HCT116 (cell line): ENCODE measurements around the gene SYNDIG1. TPM values are rescaled to one million over a fixed set of nuclear protein-coding genes. Genes with fewer than 3 reads are reported as not detected.

Experiments
- ATAC-seq: fragments of 200-7000 bp; cut with Tn5 transposase; 2 replicates; pipeline ENCODE4 v1.9.1; 2020; ENCODE audit warnings: mild to moderate bottlenecking, moderate library complexity
- BruUV-seq: library from RNA; stranded (reverse); fragments of 400-500 nt; replicated peaks from 2 replicates; lab custom pipeline; 2021; lab: Mats Ljungman, UMichigan
- CTCF ChIA-PET: fragments of 300-600 bp; sonication (Branson Sonifier 250); formaldehyde crosslinking; loops from one replicate; lab custom pipeline; 2021; ENCODE audit warnings: antibody characterized with exemption; lab: Charles Lee
- POLR2A ChIA-PET: fragments of 300-600, 350-600 bp; sonication (Branson Sonifier 250); formaldehyde crosslinking; loops from one replicate; lab custom pipeline; 2021; ENCODE audit warnings: antibody characterized with exemption; lab: Charles Lee
- RAD21 ChIA-PET, 2 experiments: fragments of 300-600 bp; sonication (Branson Sonifier 250); formaldehyde crosslinking; loops; one replicate each; lab custom pipeline; 2023; ENCODE audit warnings: low total read pairs in 2 of 2; ENCODE audit not compliant: uncharacterized antibody in 2 of 2, unreplicated experiment in 2 of 2, low non-redundant PET in 1 of 2; lab: Charles Lee
- DNase-seq: peaks from one replicate; pipeline ENCODE4 v3.0.0-alpha.2; 2010; ENCODE audit warnings: low read depth, low spot score
- H2AFZ ChIP-seq: fragments of 200-600 bp; shearing (Covaris generic), sonication (generic); 2 replicates; pipeline ENCODE4 v1.6.1; 2017; ENCODE audit warnings: low read depth, mixed run types, mixed read lengths, antibody characterized with exemption, low read length; ENCODE audit not compliant: poor library complexity, severe bottlenecking
- H3K27ac ChIP-seq: 2 replicates; pipeline ENCODE4 v1.5.1; 2012; ENCODE audit warnings: low read depth, low read length
- H3K27me3 ChIP-seq: fragments of 200-600 bp; sonication (generic); 2 replicates; pipeline ENCODE4 v1.6.1; 2016; ENCODE audit warnings: mixed run types, low read length, mixed read lengths; ENCODE audit not compliant: insufficient read depth
- H3K36me3 ChIP-seq, 2 experiments: fragments of 200-500 bp in 1 of 2; fragments of 200-600 bp in 1 of 2; sonication (Bioruptor generic) in 1 of 2; sonication (generic) in 1 of 2; 2 replicates each; pipeline versions ENCODE4 v1.5.1 to v1.6.1; 2014 to 2016; ENCODE audit warnings: low read length in 2 of 2, inconsistent platforms in 1 of 2, mixed read lengths in 1 of 2, mixed run types in 1 of 2; ENCODE audit not compliant: insufficient read depth in 2 of 2, control insufficient read depth in 1 of 2
- H3K4me1 ChIP-seq, 2 experiments: fragments of 200-600 bp in 1 of 2; sonication (generic) in 1 of 2; 2 replicates each; pipeline versions ENCODE4 v1.5.1 to v1.6.1; 2012 to 2017; ENCODE audit warnings: low read length in 2 of 2, inconsistent platforms in 1 of 2, mild to moderate bottlenecking in 1 of 2, mixed read lengths in 1 of 2, mixed run types in 1 of 2, moderate library complexity in 1 of 2; ENCODE audit not compliant: insufficient read depth in 2 of 2, control insufficient read depth in 1 of 2
- H3K4me2 ChIP-seq: fragments of 200-600 bp; sonication (generic); 2 replicates; pipeline ENCODE4 v1.6.1; 2017; ENCODE audit warnings: mixed run types, low read length, mixed read lengths
- H3K4me3 ChIP-seq, 2 experiments: fragments of 200-600 bp in 1 of 2; sonication (generic) in 1 of 2; replicated peaks in 1 of 2; 2 replicates each; pipeline ENCODE4 v1.5.1; 2011 to 2016; ENCODE audit warnings: low read length in 2 of 2, control low read depth in 1 of 2, low read depth in 1 of 2, mild to moderate bottlenecking in 1 of 2, mixed read lengths in 1 of 2, mixed run types in 1 of 2
- H3K79me2 ChIP-seq: fragments of 200-600 bp; sonication (generic); 2 replicates; pipeline ENCODE4 v1.6.1; 2017; ENCODE audit warnings: mild to moderate bottlenecking, mixed run types, low read length, moderate library complexity, mixed read lengths; ENCODE audit not compliant: insufficient read depth
- H3K9ac ChIP-seq: fragments of 200-600 bp; sonication (generic); 2 replicates; pipeline ENCODE4 v1.6.1; 2016; ENCODE audit warnings: low read length, mixed read lengths
- H3K9me2 ChIP-seq: fragments of 200-600 bp; sonication (generic), shearing (Covaris generic); 2 replicates; pipeline ENCODE4 v1.6.1; 2017; ENCODE audit warnings: mixed run types, mild to moderate bottlenecking, moderate library complexity; ENCODE audit not compliant: insufficient read depth
- H3K9me3 ChIP-seq, 2 experiments: fragments of 200-500 bp in 1 of 2; fragments of 200-600 bp in 1 of 2; sonication (Bioruptor generic) in 1 of 2; sonication (generic) in 1 of 2; 2 replicates each; pipeline ENCODE4 v1.6.1; 2014 to 2017; ENCODE audit warnings: low read length in 2 of 2, mixed read lengths in 2 of 2, inconsistent platforms in 1 of 2, low read depth in 1 of 2, mild to moderate bottlenecking in 1 of 2, mixed run types in 1 of 2, moderate library complexity in 1 of 2; ENCODE audit not compliant: control insufficient read depth in 1 of 2, insufficient read depth in 1 of 2
- H4K20me1 ChIP-seq: fragments of 200-600 bp; sonication (generic), shearing (Covaris generic); 2 replicates; pipeline ENCODE4 v1.6.1; 2017; ENCODE audit warnings: mixed run types, mild to moderate bottlenecking, moderate library complexity; ENCODE audit not compliant: insufficient read depth
- CBX3 ChIP-seq: IDR thresholded peaks from 2 replicates; pipeline ENCODE4 v1.6.1; 2012; ENCODE audit warnings: low read depth
- EGR1 ChIP-seq: IDR thresholded peaks from 2 replicates; pipeline ENCODE4 v1.6.1; 2012; ENCODE audit warnings: low read depth
- ELF1 ChIP-seq: IDR thresholded peaks from 2 replicates; pipeline ENCODE4 v1.6.1; 2012; ENCODE audit warnings: low read depth, borderline replicate concordance
- EZH2 ChIP-seq: fragments of 200-600 bp; sonication (generic); IDR thresholded peaks from 2 replicates; pipeline ENCODE4 v1.6.1; 2017; ENCODE audit warnings: antibody characterized with exemption, mixed run types
- EZH2phosphoT487 ChIP-seq: fragments of 200-600 bp; IDR thresholded peaks from 2 replicates; pipeline ENCODE4 v1.6.1; 2018; ENCODE audit warnings: antibody characterized with exemption, borderline replicate concordance
- MAX ChIP-seq: IDR thresholded peaks from 2 replicates; pipeline ENCODE4 v1.6.1; 2012
- POLR2A ChIP-seq: IDR thresholded peaks from 2 replicates; pipeline ENCODE4 v1.7.0; 2011; ENCODE audit warnings: borderline replicate concordance; ENCODE audit not compliant: insufficient read depth, insufficient read length; ENCODE audit errors: extremely low read depth
- RAD21 ChIP-seq: IDR thresholded peaks from 2 replicates; pipeline ENCODE4 v1.6.1; 2012; ENCODE audit warnings: low read depth, mild to moderate bottlenecking
- SP1 ChIP-seq: IDR thresholded peaks from 2 replicates; pipeline ENCODE4 v1.6.1; 2012; ENCODE audit warnings: low read depth
- SRF ChIP-seq: IDR thresholded peaks from 2 replicates; pipeline ENCODE4 v1.6.1; 2012; ENCODE audit warnings: low read depth
- TCF7L2 ChIP-seq: IDR thresholded peaks from 2 replicates; pipeline ENCODE4 v1.7.0; 2011; ENCODE audit warnings: borderline replicate concordance, inconsistent platforms; ENCODE audit not compliant: insufficient read depth, insufficient read length; ENCODE audit errors: extremely low read depth
- YY1 ChIP-seq: IDR thresholded peaks from 2 replicates; pipeline ENCODE4 v1.6.1; 2011; ENCODE audit warnings: low read length, low read depth, moderate library complexity, mild to moderate bottlenecking; ENCODE audit not compliant: insufficient replicate concordance; ENCODE audit errors: extremely low read depth
- ZFX ChIP-seq: fragments of 450-650 bp; IDR thresholded peaks from 2 replicates; pipeline ENCODE4 v1.6.1; 2017
- ZNF274 ChIP-seq: fragments of 200-500 bp; sonication (Bioruptor generic); IDR thresholded peaks from 2 replicates; pipeline ENCODE4 v1.6.1; 2014; ENCODE audit warnings: mild to moderate bottlenecking, low read depth, low read length, inconsistent platforms
- intact Hi-C: fragments of 100-400 bp; cut with micrococcal nuclease; formaldehyde crosslinking; loops from 2 replicates; pipeline ENCODE4 v1.10.0; 2022
- total RNA-seq: library from RNA; stranded (reverse); gene quantifications from one replicate; pipeline ENCODE4 v1.2.1, GENCODE V29; 2021; ENCODE audit not compliant: unreplicated experiment
- TF ChIP-seq, protein P1 (sequence below): IDR thresholded peaks from 2 replicates; pipeline ENCODE4 v1.6.1; 2012
- TF ChIP-seq, protein P2 (sequence below), 3 experiments: fragments of 200-600 bp in 1 of 3; sonication (generic) in 1 of 3; IDR thresholded peaks in 2 of 3; conservative IDR thresholded peaks in 1 of 3; 2 replicates each; pipeline ENCODE4 v1.5.1; 2012 to 2017; ENCODE audit warnings: low read depth in 2 of 3, low read length in 2 of 3, antibody characterized with exemption in 1 of 3, borderline replicate concordance in 1 of 3, control low read depth in 1 of 3, mild to moderate bottlenecking in 1 of 3, mixed read lengths in 1 of 3, mixed run types in 1 of 3, moderate library complexity in 1 of 3; ENCODE audit not compliant: insufficient read depth in 1 of 3
- TF ChIP-seq, protein P3 (sequence below): IDR thresholded peaks from 2 replicates; pipeline ENCODE4 v1.6.1; 2011; ENCODE audit warnings: mild to moderate bottlenecking, low read length, moderate library complexity; ENCODE audit not compliant: insufficient replicate concordance; ENCODE audit errors: extremely low read depth

SYNDIG1 gene
- total RNA-seq, 1 experiment from 2014 or later, result not detected

GRCh38 chr20:24495266-24495665 is 25.8 kb downstream of the SYNDIG1 start:
- no peak for ATAC-seq
- Histone ChIP-seq H3K4me3 (no peak overlapping the region), H3K79me2 (no peaks in the 10 kb centered on the region), H3K4me1 (no peaks in the 10 kb centered on the region), H3K9me2 (no peaks in the 10 kb centered on the region), H3K27ac (no peak overlapping the region), H3K9ac (no peak overlapping the region), H3K36me3 (no peaks in the 10 kb centered on the region)
- ChIA-PET RAD21 (no interaction called here), POLR2A (no interaction called here)
- DNase-seq, result no peak
- TF ChIP-seq ZFX (no peak), SP1 (no peak), ZNF274 (no peak)
- TF ChIP-seq, protein P1, sequence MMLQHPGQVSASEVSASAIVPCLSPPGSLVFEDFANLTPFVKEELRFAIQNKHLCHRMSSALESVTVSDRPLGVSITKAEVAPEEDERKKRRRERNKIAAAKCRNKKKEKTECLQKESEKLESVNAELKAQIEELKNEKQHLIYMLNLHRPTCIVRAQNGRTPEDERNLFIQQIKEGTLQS, result no peak
- TF ChIP-seq, all 23 proteins: peak for 0
- intact Hi-C loops, result no loop called here
- CTCF ChIA-PET, result no interaction called here
- Histone ChIP-seq H3K9me3 (no peaks in the 10 kb centered on the region), H3K27me3 (0 out of 2 replicates have a peak, but pooled peaks cover 6% of the 10 kb centered on the region), H3K4me2 (no peak overlapping the region), H2AFZ (no peak overlapping the region), H4K20me1 (no peaks in the 10 kb centered on the region)
- no TSS peak for BruUV-seq

DNA sequence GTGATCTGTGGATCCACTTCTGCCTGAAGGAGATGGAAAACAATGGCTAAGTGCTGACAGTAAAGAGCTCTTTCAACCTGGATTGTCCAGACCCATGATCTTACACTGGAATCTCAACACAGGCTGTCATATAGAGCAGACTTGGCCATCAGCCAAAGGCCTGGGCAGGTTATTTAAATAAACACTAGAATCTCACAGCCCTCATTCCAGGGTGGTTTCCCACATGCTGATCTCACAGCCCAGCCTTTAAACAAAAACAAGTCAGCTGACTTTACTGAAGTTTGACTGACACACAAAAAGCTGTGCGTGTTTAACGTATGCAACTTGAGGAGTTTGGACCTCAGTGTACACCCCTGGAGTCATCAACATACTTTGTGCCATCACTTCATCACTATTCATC is 28.4 kb downstream of the SYNDIG1 start:
- ChIA-PET RAD21 (no interaction called here), CTCF (no interaction called here), POLR2A (no interaction called here)
- Histone ChIP-seq H3K9ac (no peak overlapping the region), H3K4me3 (no peak overlapping the region), H3K27me3 (peaks cover 15% of the 10 kb centered on the region), H2AFZ (no peak overlapping the region), H3K36me3 (no peaks in the 10 kb centered on the region), H3K9me2 (no peaks in the 10 kb centered on the region), H3K79me2 (no peaks in the 10 kb centered on the region), H3K27ac (no peak overlapping the region), H3K4me1 (no peaks in the 10 kb centered on the region), H4K20me1 (no peaks in the 10 kb centered on the region), H3K9me3 (no peaks in the 10 kb centered on the region), H3K4me2 (no peak overlapping the region)
- BruUV-seq, result no TSS peak
- intact Hi-C loops, result no loop called here
- ATAC-seq, result no peak
- no peak for DNase-seq
- TF ChIP-seq ELF1 (no peak), SP1 (no peak), POLR2A (no peak), MAX (no peak), ZNF274 (no peak), EGR1 (no peak), EZH2 (no peak), TCF7L2 (no peak), SRF (no peak), EZH2phosphoT487 (no peak), YY1 (no peak), CBX3 (no peak), RAD21 (no peak)
- TF ChIP-seq, protein P2, sequence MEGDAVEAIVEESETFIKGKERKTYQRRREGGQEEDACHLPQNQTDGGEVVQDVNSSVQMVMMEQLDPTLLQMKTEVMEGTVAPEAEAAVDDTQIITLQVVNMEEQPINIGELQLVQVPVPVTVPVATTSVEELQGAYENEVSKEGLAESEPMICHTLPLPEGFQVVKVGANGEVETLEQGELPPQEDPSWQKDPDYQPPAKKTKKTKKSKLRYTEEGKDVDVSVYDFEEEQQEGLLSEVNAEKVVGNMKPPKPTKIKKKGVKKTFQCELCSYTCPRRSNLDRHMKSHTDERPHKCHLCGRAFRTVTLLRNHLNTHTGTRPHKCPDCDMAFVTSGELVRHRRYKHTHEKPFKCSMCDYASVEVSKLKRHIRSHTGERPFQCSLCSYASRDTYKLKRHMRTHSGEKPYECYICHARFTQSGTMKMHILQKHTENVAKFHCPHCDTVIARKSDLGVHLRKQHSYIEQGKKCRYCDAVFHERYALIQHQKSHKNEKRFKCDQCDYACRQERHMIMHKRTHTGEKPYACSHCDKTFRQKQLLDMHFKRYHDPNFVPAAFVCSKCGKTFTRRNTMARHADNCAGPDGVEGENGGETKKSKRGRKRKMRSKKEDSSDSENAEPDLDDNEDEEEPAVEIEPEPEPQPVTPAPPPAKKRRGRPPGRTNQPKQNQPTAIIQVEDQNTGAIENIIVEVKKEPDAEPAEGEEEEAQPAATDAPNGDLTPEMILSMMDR (IDR thresholded peaks at IDR 0.05 in 2 of 3, conservative IDR thresholded peaks at IDR 0.05 in 1 of 3; ENCODE audit: borderline replicate concordance in 1 of 3, insufficient read depth in 1 of 3, low read depth in 2 of 3, low read length in 2 of 3), result no peak
- TF ChIP-seq, protein P1, result no peak
- TF ChIP-seq, protein P3, sequence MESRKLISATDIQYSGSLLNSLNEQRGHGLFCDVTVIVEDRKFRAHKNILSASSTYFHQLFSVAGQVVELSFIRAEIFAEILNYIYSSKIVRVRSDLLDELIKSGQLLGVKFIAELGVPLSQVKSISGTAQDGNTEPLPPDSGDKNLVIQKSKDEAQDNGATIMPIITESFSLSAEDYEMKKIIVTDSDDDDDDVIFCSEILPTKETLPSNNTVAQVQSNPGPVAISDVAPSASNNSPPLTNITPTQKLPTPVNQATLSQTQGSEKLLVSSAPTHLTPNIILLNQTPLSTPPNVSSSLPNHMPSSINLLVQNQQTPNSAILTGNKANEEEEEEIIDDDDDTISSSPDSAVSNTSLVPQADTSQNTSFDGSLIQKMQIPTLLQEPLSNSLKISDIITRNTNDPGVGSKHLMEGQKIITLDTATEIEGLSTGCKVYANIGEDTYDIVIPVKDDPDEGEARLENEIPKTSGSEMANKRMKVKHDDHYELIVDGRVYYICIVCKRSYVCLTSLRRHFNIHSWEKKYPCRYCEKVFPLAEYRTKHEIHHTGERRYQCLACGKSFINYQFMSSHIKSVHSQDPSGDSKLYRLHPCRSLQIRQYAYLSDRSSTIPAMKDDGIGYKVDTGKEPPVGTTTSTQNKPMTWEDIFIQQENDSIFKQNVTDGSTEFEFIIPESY, result no peak
